Neural cell (in vitro differentiated cells): ENCODE results near the gene IDI2.

Source experiments
- CTCF ChIP-seq: fragments of 450-650 bp; IDR thresholded peaks from 2 replicates; pipeline ENCODE4 v1.5.1; 2014; ENCODE audit warnings: antibody characterized with exemption, mild to moderate bottlenecking, moderate library complexity; ENCODE audit not compliant: poor library complexity, severe bottlenecking
- EP300 ChIP-seq: fragments of 450-650 bp; conservative IDR thresholded peaks from 2 replicates; pipeline ENCODE4 v1.6.1; 2014; ENCODE audit warnings: antibody characterized with exemption, mild to moderate bottlenecking, moderate library complexity; ENCODE audit not compliant: poor library complexity, severe bottlenecking
- EZH2 ChIP-seq: fragments of 200-600, 300-800 bp; shearing (Covaris generic), sonication (generic); IDR thresholded peaks from 2 replicates; pipeline ENCODE4 v1.6.1; 2014; ENCODE audit warnings: antibody characterized with exemption, low read length, borderline replicate concordance, mild to moderate bottlenecking; ENCODE audit not compliant: insufficient read depth, poor library complexity, severe bottlenecking
- MXI1 ChIP-seq: fragments of 450-650 bp; conservative IDR thresholded peaks from 2 replicates; pipeline ENCODE4 v1.6.1; 2014; ENCODE audit warnings: antibody characterized with exemption, mild to moderate bottlenecking; ENCODE audit not compliant: poor library complexity, severe bottlenecking
- POLR2AphosphoS5 ChIP-seq: IDR thresholded peaks from 2 replicates; pipeline ENCODE4 v1.6.1; 2012
- RAD21 ChIP-seq: fragments of 450-650 bp; conservative IDR thresholded peaks from 2 replicates; pipeline ENCODE4 v1.6.1; 2014; ENCODE audit warnings: antibody characterized with exemption, mild to moderate bottlenecking, moderate library complexity
- REST ChIP-seq: IDR thresholded peaks from 2 replicates; pipeline ENCODE4 v1.6.1; 2012; ENCODE audit warnings: borderline replicate concordance
- TAF1 ChIP-seq: IDR thresholded peaks from 2 replicates; pipeline ENCODE4 v1.6.1; 2012; ENCODE audit warnings: low read depth

GRCh38 chr10:1040133-1040532 lies 14.5 kb upstream of the IDI2 start:
- no peak for TF ChIP-seq REST
- no peak for TF ChIP-seq CTCF
- no peak for TF ChIP-seq EZH2
- TF ChIP-seq POLR2AphosphoS5 = no peak
- TF ChIP-seq EP300 = no peak
- TF ChIP-seq TAF1 = no peak
- no peak for TF ChIP-seq MXI1
- TF ChIP-seq RAD21 = no peak
